ENCODE measurements around the gene CBARP.

DNA sequence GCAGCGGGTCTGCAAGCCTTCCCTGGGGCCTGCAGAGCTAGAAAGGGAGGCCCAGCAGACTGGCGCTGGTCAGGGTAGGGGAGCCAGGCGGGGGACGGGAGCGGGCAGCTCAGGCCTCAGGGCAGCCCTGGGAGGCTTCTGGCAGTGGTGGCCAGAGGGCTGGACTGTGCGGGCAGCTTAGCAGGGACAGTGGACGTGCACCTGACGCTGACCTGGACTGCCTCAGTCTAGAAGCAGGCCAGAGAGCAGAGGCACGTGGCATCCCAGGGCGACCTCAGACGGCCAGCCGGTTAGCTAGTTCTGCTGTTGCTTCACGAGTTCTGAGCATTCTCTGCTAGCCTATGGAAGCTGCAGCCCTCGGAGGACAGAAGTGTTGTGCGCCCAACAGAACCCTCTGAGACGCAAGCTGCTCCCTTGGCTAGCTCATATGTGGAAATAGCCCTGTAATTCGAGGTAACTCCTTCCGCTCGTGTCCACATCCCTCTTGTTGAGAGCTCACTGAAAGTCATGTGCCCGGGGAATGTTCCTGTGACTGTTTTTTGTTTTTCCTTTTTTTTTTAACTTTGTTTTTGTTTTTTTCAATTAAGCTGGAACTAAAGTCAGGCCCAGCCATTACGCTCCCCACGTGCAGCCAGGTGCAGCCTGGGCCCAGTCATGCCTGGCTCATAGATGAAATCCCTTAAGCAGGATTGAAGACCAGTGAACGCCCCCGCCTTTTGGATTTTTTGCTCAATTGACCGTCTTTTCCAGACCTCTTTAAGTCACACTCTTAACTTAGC is 35.6 kb upstream of the CBARP start:
- no peak for TF ChIP-seq EZH2 (IDR thresholded peaks at IDR 0.05)
- TF ChIP-seq, protein P1, sequence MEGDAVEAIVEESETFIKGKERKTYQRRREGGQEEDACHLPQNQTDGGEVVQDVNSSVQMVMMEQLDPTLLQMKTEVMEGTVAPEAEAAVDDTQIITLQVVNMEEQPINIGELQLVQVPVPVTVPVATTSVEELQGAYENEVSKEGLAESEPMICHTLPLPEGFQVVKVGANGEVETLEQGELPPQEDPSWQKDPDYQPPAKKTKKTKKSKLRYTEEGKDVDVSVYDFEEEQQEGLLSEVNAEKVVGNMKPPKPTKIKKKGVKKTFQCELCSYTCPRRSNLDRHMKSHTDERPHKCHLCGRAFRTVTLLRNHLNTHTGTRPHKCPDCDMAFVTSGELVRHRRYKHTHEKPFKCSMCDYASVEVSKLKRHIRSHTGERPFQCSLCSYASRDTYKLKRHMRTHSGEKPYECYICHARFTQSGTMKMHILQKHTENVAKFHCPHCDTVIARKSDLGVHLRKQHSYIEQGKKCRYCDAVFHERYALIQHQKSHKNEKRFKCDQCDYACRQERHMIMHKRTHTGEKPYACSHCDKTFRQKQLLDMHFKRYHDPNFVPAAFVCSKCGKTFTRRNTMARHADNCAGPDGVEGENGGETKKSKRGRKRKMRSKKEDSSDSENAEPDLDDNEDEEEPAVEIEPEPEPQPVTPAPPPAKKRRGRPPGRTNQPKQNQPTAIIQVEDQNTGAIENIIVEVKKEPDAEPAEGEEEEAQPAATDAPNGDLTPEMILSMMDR (IDR thresholded peaks at IDR 0.05 in 2 of 3, conservative IDR thresholded peaks at IDR 0.05 in 1 of 3; ENCODE audit: borderline replicate concordance in 1 of 3, insufficient read depth in 1 of 3, low read depth in 2 of 3, low read length in 2 of 3) = no peak
- TF ChIP-seq POLR2A (IDR thresholded peaks at IDR 0.05; ENCODE audit: borderline replicate concordance, extremely low read depth, insufficient read depth, insufficient read length) = no peak
- TF ChIP-seq CBX3 (IDR thresholded peaks at IDR 0.05; ENCODE audit: low read depth) = no peak
